IPS DF 19.7 (cell line): ENCODE measurements around the gene GNB1L.
"Not testable (repeated sequence)": the region's sequence is repeated elsewhere in the genome, so short reads cannot be mapped to it uniquely, and the experiment has no call there.

Experiments
- DNase-seq: peaks from one replicate; pipeline ENCODE4 v3.0.0-alpha.2; 2013; ENCODE audit warnings: low read depth, low spot score

GNB1L gene

GRCh38 chr22:19779011-19779421, 75.7 kb downstream of the GNB1L start:
- DNase-seq: no peak

GRCh38 chr22:19777192-19777591, 77.5 kb downstream of the GNB1L start:
- not testable (repeated sequence) for DNase-seq

- DNase-seq: no peak
These were observed 78.1 kb downstream of the GNB1L start for GRCh38 chr22:19776433-19777031.

GRCh38 chr22:19775496-19776325, 79.0 kb downstream of the GNB1L start:
- DNase-seq: no peak

- no peak for DNase-seq
These were observed 80.0 kb downstream of the GNB1L start for GRCh38 chr22:19774628-19775027.

GRCh38 chr22:19773470-19774040, 81.1 kb downstream of the GNB1L start:
- DNase-seq: no peak

GRCh38 chr22:19772673-19773469, 81.8 kb downstream of the GNB1L start:
- no peak for DNase-seq

- no peak for DNase-seq
These were observed 82.3 kb downstream of the GNB1L start for GRCh38 chr22:19772422-19772672.

- DNase-seq: no peak
These were observed 84.1 kb downstream of the GNB1L start for GRCh38 chr22:19770349-19771220.

GRCh38 chr22:19769393-19769715, 85.3 kb downstream of the GNB1L start:
- no peak for DNase-seq

GRCh38 chr22:19767427-19768341, 87.0 kb downstream of the GNB1L start:
- no peak for DNase-seq

GRCh38 chr22:19766511-19767426, 87.9 kb downstream of the GNB1L start:
- no peak for DNase-seq

- DNase-seq: no peak
These were observed 88.5 kb downstream of the GNB1L start for GRCh38 chr22:19766240-19766510.

GRCh38 chr22:19765477-19766239, 89.0 kb downstream of the GNB1L start:
- DNase-seq: no peak

GRCh38 chr22:19764636-19765476, 89.8 kb downstream of the GNB1L start:
- DNase-seq: no peak

- no peak for DNase-seq
These were observed 90.4 kb downstream of the GNB1L start for GRCh38 chr22:19764299-19764593.

- no peak for DNase-seq
These were observed 91.0 kb downstream of the GNB1L start for GRCh38 chr22:19763458-19764298.
